Activated naive CD4-positive, alpha-beta T cell treated with anti-CD3 and anti-CD28 coated beads, Interleukin-2, amount 50 U/mL, for 24 hours (primary cell): Measurements from ENCODE around the gene GATB.

Experiments
- H3K27ac Mint-ChIP-seq: one replicate; pipeline ENCODE4 v1.8.0; 2021; ENCODE audit warnings: mild to moderate bottlenecking, mixed read lengths
- H3K27me3 Mint-ChIP-seq: one replicate; pipeline ENCODE4 v1.8.0; 2021; ENCODE audit warnings: mixed read lengths
- H3K36me3 Mint-ChIP-seq: one replicate; pipeline ENCODE4 v1.8.0; 2021; ENCODE audit warnings: mixed read lengths
- H3K4me1 Mint-ChIP-seq: one replicate; pipeline ENCODE4 v1.8.0; 2021; ENCODE audit warnings: mixed read lengths
- H3K4me3 Mint-ChIP-seq: one replicate; pipeline ENCODE4 v1.8.0; 2021; ENCODE audit warnings: mild to moderate bottlenecking, mixed read lengths
- H3K9me3 Mint-ChIP-seq: one replicate; pipeline ENCODE4 v1.8.0; 2021; ENCODE audit warnings: mixed read lengths

The GATB gene

DNA sequence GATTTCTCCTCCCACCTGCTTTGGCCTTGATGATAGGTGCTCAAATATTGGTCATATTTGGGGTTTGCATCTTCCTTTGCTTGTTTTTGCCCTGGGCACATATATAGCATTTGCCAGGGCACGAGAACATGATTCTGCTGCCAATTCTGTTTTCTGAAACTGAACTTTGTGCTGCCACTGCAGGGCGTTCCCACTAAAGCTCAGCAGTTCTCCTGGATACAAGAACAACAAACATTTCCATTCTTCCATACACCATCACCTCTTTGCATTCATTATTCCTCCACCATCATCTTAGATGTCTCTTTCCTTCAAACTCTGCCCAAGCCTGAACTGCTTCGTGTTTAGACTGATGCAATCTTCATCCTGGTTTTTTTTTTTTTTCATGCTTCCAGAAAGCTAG is 36.3 kb upstream of the GATB start:
- Mint-ChIP-seq H3K4me3 (no peak overlapping the region), H3K4me1 (no peaks in the 10 kb centered on the region), H3K36me3 (no peaks in the 10 kb centered on the region), H3K9me3 (no peaks in the 10 kb centered on the region), H3K27me3 (no peaks in the 10 kb centered on the region), H3K27ac (no peak overlapping the region)

DNA sequence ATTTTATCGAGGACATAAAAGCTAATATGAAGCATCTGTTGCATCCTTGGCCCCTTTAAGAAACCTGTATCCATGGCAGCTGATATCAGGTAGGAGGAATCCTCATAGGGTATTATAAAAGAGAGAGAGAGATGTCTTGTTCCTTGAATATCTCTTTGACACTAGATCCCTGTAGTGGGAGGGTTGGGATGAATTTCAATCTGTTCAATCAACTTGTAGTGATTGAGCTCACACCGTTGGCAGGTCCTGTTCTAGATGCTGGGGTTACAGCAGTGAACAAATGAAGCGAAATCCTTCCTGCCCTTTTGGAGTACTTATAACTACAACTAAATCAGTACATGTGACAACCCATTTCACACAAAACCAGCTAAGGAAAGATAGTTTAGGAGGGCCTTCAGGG is 35.3 kb upstream of the GATB start:
- Mint-ChIP-seq H3K9me3 (no peaks in the 10 kb centered on the region), H3K27ac (no peak overlapping the region), H3K27me3 (peaks cover 1% of the 10 kb centered on the region), H3K4me1 (no peaks in the 10 kb centered on the region), H3K36me3 (no peaks in the 10 kb centered on the region), H3K4me3 (no peak overlapping the region)

DNA sequence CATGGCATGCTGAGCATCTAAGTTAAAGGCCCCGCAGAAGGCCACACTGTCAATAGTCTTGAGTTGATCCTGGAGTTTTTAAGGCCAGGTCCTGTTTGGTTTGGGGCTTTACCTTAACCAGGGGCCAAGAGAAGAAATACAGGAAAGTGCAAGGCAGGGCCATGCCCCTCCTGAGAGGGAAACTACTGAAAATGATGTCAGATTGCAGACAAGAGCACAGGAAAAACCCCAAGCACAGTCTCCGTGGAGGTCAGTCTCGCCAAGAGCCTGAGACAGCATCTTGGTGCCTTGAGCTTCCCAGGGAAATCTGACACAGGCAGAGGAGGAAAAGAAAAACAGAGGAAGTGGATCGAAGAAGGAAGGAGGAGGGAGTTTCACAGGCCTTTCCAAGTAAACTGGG is 32.2 kb upstream of the GATB start:
- Mint-ChIP-seq H3K4me1 (no peaks in the 10 kb centered on the region), H3K4me3 (no peak overlapping the region), H3K27ac (no peak overlapping the region), H3K9me3 (no peaks in the 10 kb centered on the region), H3K27me3 (peaks cover 1% of the 10 kb centered on the region), H3K36me3 (no peaks in the 10 kb centered on the region)

DNA sequence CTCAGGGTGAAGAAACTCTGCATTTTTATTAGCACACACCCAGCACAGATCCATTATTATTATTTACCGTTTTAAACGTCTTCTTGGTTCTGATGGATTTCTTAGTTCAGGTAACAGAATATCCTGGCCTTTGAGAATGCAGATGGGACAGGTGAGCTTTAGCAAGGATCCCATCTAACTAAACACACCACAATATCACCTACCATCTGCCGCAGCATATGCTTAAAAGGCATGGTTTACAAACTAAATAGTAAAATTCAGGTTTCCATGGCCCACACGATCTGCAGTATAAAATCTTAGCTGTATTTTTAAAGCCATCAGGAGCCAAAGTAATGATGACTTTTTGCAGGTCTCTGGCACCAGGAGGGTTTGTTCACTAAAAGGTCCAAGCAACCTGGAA is 31.7 kb upstream of the GATB start:
- Mint-ChIP-seq H3K4me3 (no peak overlapping the region), H3K4me1 (no peaks in the 10 kb centered on the region), H3K27ac (no peak overlapping the region), H3K36me3 (no peaks in the 10 kb centered on the region), H3K27me3 (peaks cover 1% of the 10 kb centered on the region), H3K9me3 (no peaks in the 10 kb centered on the region)

DNA sequence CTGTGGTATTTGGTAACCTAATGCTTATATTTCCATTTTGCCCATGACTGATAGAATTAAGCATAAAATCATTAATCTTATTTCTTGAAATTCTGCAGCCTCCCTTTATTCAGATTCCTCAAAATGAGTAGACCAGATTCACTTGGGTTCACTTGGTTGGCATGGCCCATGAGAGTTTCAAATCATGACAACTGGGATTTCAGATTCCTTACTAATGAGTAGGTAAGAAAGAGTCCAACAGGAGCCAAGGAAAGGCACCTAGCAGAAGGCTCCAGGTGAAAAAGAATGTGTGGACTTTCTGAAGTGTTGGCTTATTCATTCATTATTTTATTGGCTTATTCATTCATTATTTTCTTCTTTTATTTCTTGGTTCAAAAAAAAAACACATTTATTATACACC is 27.2 kb upstream of the GATB start:
- Mint-ChIP-seq H3K4me3 (no peak overlapping the region), H3K27ac (no peak overlapping the region), H3K36me3 (no peaks in the 10 kb centered on the region), H3K4me1 (no peaks in the 10 kb centered on the region), H3K9me3 (no peaks in the 10 kb centered on the region), H3K27me3 (peaks cover 1% of the 10 kb centered on the region)

DNA sequence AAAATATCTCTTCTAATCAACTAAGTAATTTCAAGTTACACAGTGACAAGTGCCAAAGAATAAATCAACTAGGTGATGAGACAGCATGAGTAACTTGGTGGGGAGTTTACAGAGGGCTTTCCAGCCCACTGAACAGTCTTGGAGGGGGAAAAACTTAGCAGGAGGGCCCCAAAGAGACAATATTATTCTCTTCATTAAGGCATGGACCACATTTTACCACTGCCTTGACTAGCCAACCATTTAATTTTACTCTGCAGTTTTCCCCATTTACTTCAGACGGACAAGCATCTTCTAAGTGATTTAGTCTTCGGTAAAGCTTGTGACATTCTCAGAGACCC is 25.3 kb upstream of the GATB start:
- peaks cover under 1% of the 10 kb centered on the region for H3K27me3 Mint-ChIP-seq
- H3K4me3 Mint-ChIP-seq: no peak overlapping the region
- no peaks in the 10 kb centered on the region for H3K9me3 Mint-ChIP-seq
- H3K4me1 Mint-ChIP-seq: peaks cover 11% of the 10 kb centered on the region
- no peak overlapping the region for H3K27ac Mint-ChIP-seq
- H3K36me3 Mint-ChIP-seq: no peaks in the 10 kb centered on the region

DNA sequence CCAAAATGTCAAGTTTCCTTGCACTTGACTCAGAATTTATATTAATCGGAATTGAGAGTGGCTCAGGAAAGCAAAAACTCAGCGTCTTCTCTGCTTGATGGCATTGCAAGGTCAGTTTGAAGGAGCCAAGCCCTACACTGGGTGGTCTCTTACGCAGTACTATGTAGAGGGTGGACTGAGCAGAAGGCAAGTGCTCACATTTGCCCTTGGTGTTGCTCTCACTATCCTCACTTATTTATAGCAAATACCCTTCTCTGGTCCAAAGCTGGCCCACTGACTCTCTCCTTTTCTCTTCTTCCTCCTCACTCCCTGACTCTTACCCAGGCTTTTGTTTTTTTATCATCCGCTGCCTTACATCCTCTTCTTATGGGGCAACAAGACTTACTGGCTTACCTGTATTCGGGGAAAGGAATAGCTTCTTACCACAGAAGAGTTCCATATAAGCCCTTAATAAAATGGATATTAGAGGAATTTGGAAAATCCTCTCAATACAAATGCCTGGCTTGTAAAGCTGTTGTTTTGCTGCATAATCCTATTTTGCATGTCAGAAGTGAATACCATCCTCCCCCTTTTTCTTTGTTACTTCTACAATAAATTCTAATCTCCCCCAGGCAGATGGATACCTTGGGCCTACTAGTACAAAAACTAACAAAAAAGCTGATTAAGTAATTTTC is 24.8 kb upstream of the GATB start:
- no peaks in the 10 kb centered on the region for H3K36me3 Mint-ChIP-seq
- peaks cover 4% of the 10 kb centered on the region for H3K27me3 Mint-ChIP-seq
- peaks cover 14% of the 10 kb centered on the region for H3K4me1 Mint-ChIP-seq
- no peak overlapping the region for H3K27ac Mint-ChIP-seq
- H3K9me3 Mint-ChIP-seq: no peaks in the 10 kb centered on the region
- no peak overlapping the region for H3K4me3 Mint-ChIP-seq

DNA sequence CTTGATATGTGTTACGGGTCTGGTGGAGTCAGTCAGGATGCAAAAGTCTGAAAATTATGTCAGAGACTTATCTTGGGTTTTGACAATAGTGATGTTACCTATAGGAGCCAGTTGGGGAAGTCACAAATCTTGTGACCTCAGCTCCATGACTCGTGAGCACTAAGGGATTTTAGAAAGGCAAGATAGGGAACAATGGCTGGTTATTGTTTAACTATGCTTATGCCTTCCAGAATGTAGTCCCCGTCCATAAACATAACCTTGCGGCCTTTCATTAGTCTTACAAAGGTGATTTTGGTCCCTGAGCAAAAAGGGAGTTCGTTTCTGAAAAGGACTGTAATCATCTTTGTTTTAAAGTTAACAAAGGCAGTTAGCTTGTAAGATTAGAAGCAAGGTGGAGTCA is 23.9 kb upstream of the GATB start:
- H3K9me3 Mint-ChIP-seq: no peaks in the 10 kb centered on the region
- H3K4me3 Mint-ChIP-seq: no peak overlapping the region
- H3K27ac Mint-ChIP-seq: no peak overlapping the region
- H3K27me3 Mint-ChIP-seq: peaks cover 4% of the 10 kb centered on the region
- H3K36me3 Mint-ChIP-seq: no peaks in the 10 kb centered on the region
- peaks cover 14% of the 10 kb centered on the region for H3K4me1 Mint-ChIP-seq

DNA sequence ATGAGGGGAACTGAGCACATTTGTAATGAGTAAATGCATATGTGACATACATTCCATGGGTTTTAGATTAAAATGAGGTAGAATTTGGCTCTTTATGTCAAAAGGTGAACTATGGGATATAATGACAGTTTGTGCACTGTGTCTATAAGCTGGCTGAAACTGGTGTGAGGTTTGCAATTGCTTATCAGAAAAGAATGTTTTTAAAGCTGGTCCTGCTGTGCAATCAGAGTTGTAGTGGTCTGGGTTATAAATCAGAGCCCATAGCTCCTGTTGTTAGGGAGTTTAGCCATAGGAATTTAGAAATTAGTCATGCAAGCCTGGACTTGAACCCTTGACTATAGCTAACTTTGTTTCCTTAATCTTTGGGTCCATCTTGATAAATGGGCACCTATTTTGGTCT is 23.1 kb upstream of the GATB start:
- no peak overlapping the region for H3K4me3 Mint-ChIP-seq
- H3K4me1 Mint-ChIP-seq: peaks cover 14% of the 10 kb centered on the region
- no peaks in the 10 kb centered on the region for H3K9me3 Mint-ChIP-seq
- peaks cover 4% of the 10 kb centered on the region for H3K27me3 Mint-ChIP-seq
- no peak overlapping the region for H3K27ac Mint-ChIP-seq
- H3K36me3 Mint-ChIP-seq: no peaks in the 10 kb centered on the region

DNA sequence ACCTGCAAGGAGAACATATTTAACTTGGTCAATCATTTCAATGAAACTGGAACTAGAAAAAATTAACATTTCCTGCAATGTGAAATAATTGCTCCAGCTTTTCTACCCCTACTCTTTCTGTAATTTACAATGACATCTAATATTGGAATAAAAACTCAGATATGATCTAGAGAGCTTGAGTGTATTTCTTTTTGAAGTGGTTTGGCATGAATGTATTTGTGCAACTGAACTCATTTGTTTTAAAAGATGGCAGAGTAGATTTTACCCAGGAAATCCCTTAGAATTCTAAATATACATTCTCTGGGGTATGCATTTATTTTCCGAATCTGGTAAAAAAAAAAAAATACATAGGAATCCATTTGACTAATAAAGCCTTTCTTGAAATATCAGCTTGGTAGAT is 21.5 kb upstream of the GATB start:
- no peak overlapping the region for H3K27ac Mint-ChIP-seq
- no peaks in the 10 kb centered on the region for H3K36me3 Mint-ChIP-seq
- H3K4me3 Mint-ChIP-seq: no peak overlapping the region

DNA sequence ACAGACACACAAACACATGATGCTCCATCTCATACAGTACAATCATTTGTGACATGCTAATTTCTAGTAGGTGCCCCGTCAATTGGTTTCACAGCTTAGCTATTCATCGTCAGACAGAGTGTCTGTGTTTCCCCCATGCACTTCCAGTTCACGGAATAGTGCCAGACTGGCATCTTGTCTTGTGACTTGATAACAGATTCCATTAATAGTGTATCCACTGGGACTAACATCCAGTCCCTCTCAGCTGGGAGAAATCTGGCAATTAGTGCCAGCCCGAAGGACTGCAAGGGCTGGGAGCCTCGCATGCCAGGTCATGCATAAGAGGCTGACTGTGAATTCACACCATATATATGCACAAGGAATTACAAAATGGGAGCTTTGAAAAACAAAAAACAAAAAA is 20.2 kb upstream of the GATB start:
- H3K27me3 Mint-ChIP-seq: peaks cover 4% of the 10 kb centered on the region
- no peaks in the 10 kb centered on the region for H3K36me3 Mint-ChIP-seq
- H3K27ac Mint-ChIP-seq: no peak overlapping the region
- no peak overlapping the region for H3K4me3 Mint-ChIP-seq
- H3K4me1 Mint-ChIP-seq: peaks cover 14% of the 10 kb centered on the region
- H3K9me3 Mint-ChIP-seq: peaks cover 2% of the 10 kb centered on the region

More for the DNA sequence above, 21.5 kb upstream of the GATB start:
- H3K27me3 Mint-ChIP-seq: peaks cover 4% of the 10 kb centered on the region
- no peaks in the 10 kb centered on the region for H3K9me3 Mint-ChIP-seq
- H3K4me1 Mint-ChIP-seq: peaks cover 14% of the 10 kb centered on the region

DNA sequence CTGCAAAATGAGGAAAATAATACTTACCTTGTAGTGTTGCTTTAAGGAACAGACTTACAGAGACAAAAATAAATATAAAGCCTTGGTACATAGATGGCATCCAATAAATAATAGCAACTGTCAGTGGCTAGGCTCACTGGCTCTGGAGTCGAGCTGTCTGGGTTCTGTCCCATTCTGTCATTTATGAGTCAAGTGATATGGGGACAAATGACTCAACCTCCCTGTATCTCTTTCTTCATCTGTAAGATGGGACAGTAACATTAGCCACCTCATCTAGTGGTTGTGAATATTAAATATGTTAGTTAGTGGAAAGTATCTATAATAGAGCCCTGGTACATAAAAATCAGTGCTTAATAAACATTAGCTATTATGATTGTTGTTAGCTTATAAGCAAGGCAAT is 16.7 kb upstream of the GATB start:
- peaks cover 31% of the 10 kb centered on the region for H3K9me3 Mint-ChIP-seq
- peaks cover 8% of the 10 kb centered on the region for H3K36me3 Mint-ChIP-seq
- H3K4me1 Mint-ChIP-seq: peaks cover 13% of the 10 kb centered on the region
- H3K4me3 Mint-ChIP-seq: no peak overlapping the region
- H3K27ac Mint-ChIP-seq: no peak overlapping the region
- H3K27me3 Mint-ChIP-seq: peaks cover 6% of the 10 kb centered on the region

DNA sequence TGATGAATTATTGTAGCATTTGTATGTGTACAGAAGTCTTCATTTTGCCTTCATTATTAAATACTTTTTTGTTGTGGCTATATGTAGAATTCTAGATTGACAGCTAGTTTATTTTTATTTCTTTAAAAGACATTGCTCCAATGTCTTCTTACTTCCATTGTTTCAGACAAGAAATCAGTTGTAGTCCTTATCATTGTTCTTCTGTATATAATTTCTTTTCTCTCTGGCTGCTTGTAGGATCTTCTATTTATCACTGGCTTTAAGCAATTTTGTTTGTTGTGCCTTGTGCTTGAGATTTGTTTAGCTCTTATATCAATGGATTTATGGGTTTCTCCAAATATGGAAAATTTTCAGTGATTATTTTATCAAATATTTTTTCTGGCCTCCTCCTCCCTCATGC is 13.5 kb upstream of the GATB start:
- H3K27me3 Mint-ChIP-seq: peaks cover 5% of the 10 kb centered on the region
- no peaks in the 10 kb centered on the region for H3K4me1 Mint-ChIP-seq
- H3K36me3 Mint-ChIP-seq: peaks cover 9% of the 10 kb centered on the region
- H3K27ac Mint-ChIP-seq: no peak overlapping the region
- no peak overlapping the region for H3K4me3 Mint-ChIP-seq
- peaks cover 31% of the 10 kb centered on the region for H3K9me3 Mint-ChIP-seq

DNA sequence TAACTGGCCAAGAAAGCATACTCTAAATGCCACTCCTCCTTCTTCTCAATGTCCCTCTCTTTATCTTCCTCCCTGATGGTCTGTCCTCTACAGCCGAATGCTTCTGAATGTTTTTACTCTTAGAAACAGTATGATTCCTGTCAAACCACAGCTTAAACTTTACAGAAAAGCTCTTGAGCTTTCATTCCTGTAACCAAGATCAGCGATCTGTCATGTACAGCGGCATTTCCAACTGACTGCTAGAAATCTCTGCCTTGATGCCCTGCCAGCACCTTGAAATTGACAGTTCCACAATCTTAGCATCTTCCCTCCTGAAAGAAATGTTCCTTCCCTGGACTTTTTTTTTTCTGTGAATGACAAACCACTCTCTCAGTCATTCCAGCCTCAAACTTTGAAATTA is 11.5 kb upstream of the GATB start:
- no peak overlapping the region for H3K4me3 Mint-ChIP-seq
- peaks cover 9% of the 10 kb centered on the region for H3K36me3 Mint-ChIP-seq
- peaks cover 31% of the 10 kb centered on the region for H3K9me3 Mint-ChIP-seq
- peaks cover 5% of the 10 kb centered on the region for H3K27me3 Mint-ChIP-seq
- no peak overlapping the region for H3K27ac Mint-ChIP-seq
- H3K4me1 Mint-ChIP-seq: no peaks in the 10 kb centered on the region

DNA sequence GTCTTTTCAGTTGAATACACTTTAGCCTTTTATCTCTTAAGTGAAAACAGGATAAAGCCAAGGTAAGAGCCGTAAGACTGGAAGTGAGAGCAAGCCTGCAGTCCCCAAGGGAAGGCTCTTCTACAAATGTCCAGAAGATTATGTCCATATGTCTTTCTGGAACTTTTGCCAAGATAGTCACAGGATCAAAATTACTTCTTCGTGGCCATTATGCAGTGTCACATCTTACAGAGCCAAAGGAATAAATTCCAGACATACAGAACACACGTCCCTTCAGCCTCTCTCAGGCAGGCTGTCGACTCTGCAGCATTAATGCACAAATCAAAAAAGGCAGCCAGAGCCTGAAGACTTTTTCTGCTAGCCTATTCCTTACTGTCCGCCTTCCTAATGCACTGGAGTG is 10.9 kb upstream of the GATB start:
- Mint-ChIP-seq H3K4me3 (no peak overlapping the region), H3K4me1 (no peaks in the 10 kb centered on the region), H3K36me3 (peaks cover 9% of the 10 kb centered on the region), H3K27ac (no peak overlapping the region), H3K27me3 (peaks cover 5% of the 10 kb centered on the region), H3K9me3 (peaks cover 31% of the 10 kb centered on the region)

DNA sequence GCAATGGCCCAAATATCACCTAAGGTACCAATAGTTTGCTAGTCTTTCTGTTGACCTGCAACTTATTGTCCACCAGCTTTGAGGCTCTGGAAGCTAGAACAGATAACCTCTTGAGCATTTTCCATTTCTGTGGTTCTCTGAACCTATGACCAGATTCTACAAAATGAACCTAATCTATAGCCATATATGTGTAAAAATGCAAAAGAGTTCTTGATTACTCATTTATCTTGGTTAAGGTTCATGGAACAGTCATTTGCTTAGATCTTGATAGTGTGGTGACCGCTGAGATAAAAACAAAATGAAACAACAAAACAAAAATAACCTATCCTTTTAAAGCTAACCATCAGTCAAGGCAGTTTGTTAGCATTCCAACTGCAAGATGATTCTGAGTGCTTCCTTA is 9.3 kb upstream of the GATB start:
- Mint-ChIP-seq H3K27me3 (peaks cover 5% of the 10 kb centered on the region), H3K27ac (no peak overlapping the region), H3K4me1 (no peaks in the 10 kb centered on the region), H3K36me3 (peaks cover 9% of the 10 kb centered on the region), H3K9me3 (peaks cover 20% of the 10 kb centered on the region), H3K4me3 (no peak overlapping the region)

DNA sequence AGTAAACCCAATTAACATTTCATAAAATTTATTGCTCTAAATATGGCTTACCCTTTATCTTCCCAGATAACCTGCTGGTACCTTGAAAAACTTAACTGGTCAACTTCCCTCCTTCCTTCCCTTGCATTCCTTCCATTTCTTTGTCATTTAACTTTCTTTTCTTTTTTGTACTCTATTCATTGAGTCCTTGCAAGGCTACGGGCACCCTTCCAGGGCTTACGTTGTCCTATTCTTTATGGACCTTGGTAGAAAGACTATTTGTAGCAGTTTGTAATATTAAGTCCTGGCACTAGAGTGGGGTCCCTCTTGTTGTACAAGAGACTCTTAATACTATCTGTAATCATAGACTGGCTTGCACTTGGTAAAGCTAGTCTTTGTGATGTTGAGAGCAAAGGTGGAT is 8.0 kb upstream of the GATB start:
- peaks cover 3% of the 10 kb centered on the region for H3K36me3 Mint-ChIP-seq
- no peaks in the 10 kb centered on the region for H3K4me1 Mint-ChIP-seq

More for the DNA sequence above, 8.0 kb upstream of the GATB start:
- Mint-ChIP-seq H3K27me3 (peaks cover 5% of the 10 kb centered on the region), H3K9me3 (peaks cover 9% of the 10 kb centered on the region), H3K27ac (no peak overlapping the region), H3K4me3 (no peak overlapping the region)
